SK-N-SH (cell line): ENCODE measurements around the gene OSBPL10. TPM values are rescaled to one million over a fixed set of nuclear protein-coding genes. Genes with fewer than 3 reads are reported as not detected.

Experiments
- CTCF ChIA-PET: fragments of 300-600, 350-600 bp; formaldehyde crosslinking; extraction: SDS; loops from one replicate; lab custom pipeline; 2021; lab: Yijun Ruan, JAX
- POLR2A ChIA-PET: fragments of 350-600 bp; sonication (Branson Sonifier 250); formaldehyde crosslinking; extraction: SDS; loops from one replicate; lab custom pipeline; 2020; ENCODE audit warnings: antibody characterized with exemption, inconsistent platforms; lab: Yijun Ruan, JAX
- DNase-seq: peaks from one replicate; pipeline ENCODE4 v3.0.0; 2012
- H2AFZ ChIP-seq: fragments of 200-600 bp; sonication (generic); 2 replicates; pipeline ENCODE4 v1.8.1; 2016; ENCODE audit warnings: antibody characterized with exemption, mild to moderate bottlenecking, low read depth
- H3F3A ChIP-seq: fragments of 200-600 bp; sonication (generic); replicated peaks from 2 replicates; pipeline ENCODE3; 2016; ENCODE audit warnings: antibody characterized with exemption, mild to moderate bottlenecking; ENCODE audit not compliant: insufficient read depth
- H3K27ac ChIP-seq, 2 experiments: fragments of 200-500 bp in 1 of 2; fragments of 200-600 bp in 1 of 2; sonication (Bioruptor generic) in 1 of 2; sonication (generic), shearing (Covaris generic) in 1 of 2; 2 replicates each; pipeline versions ENCODE4 v1.5.1 to v1.6.1; 2014 to 2016; ENCODE audit warnings: low read depth in 2 of 2, inconsistent platforms in 1 of 2, low read length in 1 of 2, mild to moderate bottlenecking in 1 of 2, mixed read lengths in 1 of 2
- H3K27me3 ChIP-seq: fragments of 200-600 bp; sonication (generic), shearing (Covaris generic); 2 replicates; pipeline ENCODE4 v1.6.1; 2016; ENCODE audit warnings: mixed run types; ENCODE audit not compliant: insufficient read depth
- H3K36me3 ChIP-seq, 2 experiments: fragments of 200-500 bp in 1 of 2; fragments of 200-600 bp in 1 of 2; sonication (Bioruptor generic) in 1 of 2; sonication (generic) in 1 of 2; replicated peaks in 1 of 2; 2 replicates each; pipeline versions ENCODE3 to v1.5.1; 2014 to 2016; ENCODE audit warnings: low read length in 1 of 2, mild to moderate bottlenecking in 1 of 2; ENCODE audit not compliant: insufficient read depth in 2 of 2, control insufficient read depth in 1 of 2
- H3K4me1 ChIP-seq, 2 experiments: fragments of 200-500 bp in 1 of 2; fragments of 200-600 bp in 1 of 2; sonication (Bioruptor generic) in 1 of 2; sonication (generic), shearing (Covaris generic) in 1 of 2; 2 replicates each; pipeline versions ENCODE4 v1.5.1 to v1.6.1; 2014 to 2016; ENCODE audit warnings: low read depth in 1 of 2, low read length in 1 of 2, mixed run types in 1 of 2; ENCODE audit not compliant: insufficient read depth in 2 of 2, control insufficient read depth in 1 of 2
- H3K4me2 ChIP-seq: fragments of 200-600 bp; sonication (generic), shearing (Covaris generic); 2 replicates; pipeline ENCODE4 v1.6.1; 2017; ENCODE audit warnings: mixed run types
- H3K4me3 ChIP-seq, 2 experiments: fragments of 200-500 bp in 1 of 2; fragments of 200-600 bp in 1 of 2; sonication (Bioruptor generic) in 1 of 2; sonication (generic), shearing (Covaris generic) in 1 of 2; 2 replicates each; pipeline versions ENCODE4 v1.5.1 to v1.8.1; 2014 to 2016; ENCODE audit warnings: low read depth in 2 of 2, inconsistent platforms in 1 of 2, low read length in 1 of 2, mild to moderate bottlenecking in 1 of 2, mixed read lengths in 1 of 2, moderate library complexity in 1 of 2
- H3K79me2 ChIP-seq: fragments of 200-600 bp; sonication (generic); 2 replicates; pipeline ENCODE4 v1.8.1; 2017; ENCODE audit warnings: mild to moderate bottlenecking; ENCODE audit not compliant: insufficient read depth
- H3K9ac ChIP-seq: fragments of 200-600 bp; sonication (generic); 2 replicates; pipeline ENCODE4 v1.6.1; 2017; ENCODE audit warnings: mixed run types
- H3K9me2 ChIP-seq: fragments of 200-600 bp; sonication (generic); 2 replicates; pipeline ENCODE4 v1.6.1; 2017; ENCODE audit warnings: mixed run types
- H3K9me3 ChIP-seq: fragments of 200-600 bp; sonication (generic); 2 replicates; pipeline ENCODE4 v1.6.1; 2017; ENCODE audit warnings: mixed run types, mild to moderate bottlenecking, moderate library complexity
- H4K20me1 ChIP-seq: fragments of 200-600 bp; sonication (generic); 2 replicates; pipeline ENCODE4 v1.6.1; 2017; ENCODE audit warnings: mild to moderate bottlenecking, mixed run types; ENCODE audit not compliant: insufficient read depth
- ELF1 ChIP-seq: IDR thresholded peaks from 2 replicates; pipeline ENCODE4 v1.4.0; 2012
- FOXJ3 ChIP-seq: sonication (generic); formaldehyde crosslinking; IDR thresholded peaks from 2 replicates; pipeline ENCODE4 v1.5.1; 2020; ENCODE audit warnings: mild to moderate bottlenecking, missing genetic modification reagents
- FOXM1 ChIP-seq: IDR thresholded peaks from 2 replicates; pipeline ENCODE4 v1.4.0; 2012; ENCODE audit warnings: low read depth, mild to moderate bottlenecking
- GATA2 ChIP-seq: sonication (generic); formaldehyde crosslinking; IDR thresholded peaks from 2 replicates; pipeline ENCODE4 v1.5.0; 2020; ENCODE audit warnings: mild to moderate bottlenecking, missing genetic modification reagents
- IRF3 ChIP-seq: fragments of 150-350 bp; IDR thresholded peaks from 2 replicates; pipeline ENCODE4 v1.6.1; 2016; ENCODE audit warnings: mild to moderate bottlenecking, low read depth, low read length
- MAX ChIP-seq: IDR thresholded peaks from 2 replicates; pipeline ENCODE4 v1.4.0; 2012; ENCODE audit warnings: low read depth
- MEF2A ChIP-seq: IDR thresholded peaks from 2 replicates; pipeline ENCODE4 v1.4.0; 2012; ENCODE audit warnings: low read depth, borderline replicate concordance
- MXI1 ChIP-seq: IDR thresholded peaks from 2 replicates; pipeline ENCODE4 v1.6.1; 2012; ENCODE audit warnings: mild to moderate bottlenecking, low read depth, low read length, improper control_type of control experiment
- NRF1 ChIP-seq: IDR thresholded peaks from 2 replicates; pipeline ENCODE4 v1.6.1; 2012; ENCODE audit warnings: low read depth, mild to moderate bottlenecking, low read length
- PBX3 ChIP-seq: IDR thresholded peaks from 2 replicates; pipeline ENCODE4; 2012
- RAD21 ChIP-seq: IDR thresholded peaks from 2 replicates; pipeline ENCODE4 v1.6.1; 2012; ENCODE audit warnings: mild to moderate bottlenecking, low read length
- RFX5 ChIP-seq: IDR thresholded peaks from 2 replicates; pipeline ENCODE4 v1.6.1; 2012; ENCODE audit warnings: mild to moderate bottlenecking, improper control_type of control experiment, low read length
- SMC3 ChIP-seq: IDR thresholded peaks from 2 replicates; pipeline ENCODE4 v1.6.1; 2012; ENCODE audit warnings: low read depth, low read length, improper control_type of control experiment
- TAF1 ChIP-seq: IDR thresholded peaks from 2 replicates; pipeline ENCODE4 v1.6.1; 2012; ENCODE audit warnings: low read depth, mild to moderate bottlenecking, low read length, moderate library complexity, borderline replicate concordance
- TCF12 ChIP-seq: IDR thresholded peaks from 2 replicates; pipeline ENCODE4 v1.4.0; 2012
- TEAD4 ChIP-seq: IDR thresholded peaks from 2 replicates; pipeline ENCODE4 v1.4.0; 2012; ENCODE audit warnings: mild to moderate bottlenecking, borderline replicate concordance; ENCODE audit not compliant: insufficient read depth
- USF2 ChIP-seq: fragments of 150-350 bp; IDR thresholded peaks from 2 replicates; pipeline ENCODE4 v1.6.1; 2017; ENCODE audit warnings: antibody characterized with exemption, low read length, low read depth, borderline replicate concordance
- ZBTB33 ChIP-seq: IDR thresholded peaks from 2 replicates; pipeline ENCODE4 v1.4.0; 2012; ENCODE audit warnings: low read depth, borderline replicate concordance
- WGBS: methylation state at CpG from one replicate; pipeline ENCODE4 v1.1.6; 2017; ENCODE audit warnings: low lambda C conversion rate; 5-methylcytosine and 5-hydroxymethylcytosine counted together
- polyA plus RNA-seq, 3 experiments: library from polyadenylated mRNA; depleted of rRNA; stranded (reverse); fragments of >200 nt; gene quantifications; 2 replicates each; pipeline ENCODE4 v1.2.3, GENCODE V29; 2012

OSBPL10 gene
- polyA plus RNA-seq, 1 of the 3 experiments (the other 2 are of a cell fraction), result 0.12 TPM

- Histone ChIP-seq H4K20me1 (no peaks in the 10 kb centered on the region), H3K27ac (no peak overlapping the region), H3K9me2 (no peaks in the 10 kb centered on the region), H3K4me2 (no peak overlapping the region), H3K79me2 (no peaks in the 10 kb centered on the region), H2AFZ (no peak overlapping the region), H3K9me3 (no peaks in the 10 kb centered on the region), H3K9ac (no peak overlapping the region), H3K4me1 (peaks cover 0 to 10% of the 10 kb centered on the region in 2 experiments; a peak in 2 of 4 replicates), H3F3A (no peaks in the 10 kb centered on the region), H3K4me3 (no peak overlapping the region), H3K36me3 (no peaks in the 10 kb centered on the region), H3K27me3 (no peaks in the 10 kb centered on the region; the same call in 1 of the 2 replicates)
- ChIA-PET CTCF (interaction anchor here (2.1 kb wide), 1 partner anchor 27 kb away, joined by 4 read pairs; no protein-coding TSS in a partner anchor), POLR2A (no interaction called here)
- TF ChIP-seq GATA2, result no peak
- no peak for TF ChIP-seq TAF1
- no peak for TF ChIP-seq TCF12
- DNase-seq, result no peak
- 46% methylated on average over 2 of the region's 3 CpGs for WGBS
Observed at GRCh38 chr3:31729082-31729481, 252.0 kb downstream of the OSBPL10 start.

GRCh38 chr3:31728403-31728802 is 252.7 kb downstream of the OSBPL10 start:
- WGBS, result 50% methylated on average over 2 of the region's 2 CpGs
- Histone ChIP-seq H3K4me2 (no peak overlapping the region), H3K4me1 (peaks cover 0 to 10% of the 10 kb centered on the region in 2 experiments; a peak in 2 of 4 replicates), H3K9me2 (no peaks in the 10 kb centered on the region), H3K4me3 (no peak overlapping the region), H2AFZ (no peak overlapping the region), H3K27me3 (no peaks in the 10 kb centered on the region; the same call in 1 of the 2 replicates), H4K20me1 (no peaks in the 10 kb centered on the region), H3K79me2 (no peaks in the 10 kb centered on the region), H3F3A (no peaks in the 10 kb centered on the region), H3K27ac (no peak overlapping the region), H3K36me3 (no peaks in the 10 kb centered on the region), H3K9ac (no peak overlapping the region), H3K9me3 (no peaks in the 10 kb centered on the region)
- ChIA-PET POLR2A (no interaction called here), CTCF (interaction anchor here (2.5 kb wide), 1 partner anchor 40 kb away, joined by 9 read pairs; no protein-coding TSS in a partner anchor)
- TF ChIP-seq MXI1 (no peak), FOXM1 (no peak), MAX (no peak), USF2 (no peak), PBX3 (no peak), RAD21 (no peak), TCF12 (no peak), IRF3 (no peak), SMC3 (no peak), ELF1 (no peak), ZBTB33 (no peak), MEF2A (no peak), FOXJ3 (no peak), TEAD4 (no peak), NRF1 (no peak), TAF1 (no peak), RFX5 (no peak)
- DNase-seq, result no peak
